ENCODE results near the gene KRTAP5-2. TPM values are rescaled to one million over a fixed set of nuclear protein-coding genes. Genes with fewer than 3 reads are reported as not detected.

Gene KRTAP5-2
- total and polyA plus RNA-seq, 9 of the 15 experiments (the other 6 are each of a cell fraction or from before 2014, with no cell fraction given): not detected

DNA sequence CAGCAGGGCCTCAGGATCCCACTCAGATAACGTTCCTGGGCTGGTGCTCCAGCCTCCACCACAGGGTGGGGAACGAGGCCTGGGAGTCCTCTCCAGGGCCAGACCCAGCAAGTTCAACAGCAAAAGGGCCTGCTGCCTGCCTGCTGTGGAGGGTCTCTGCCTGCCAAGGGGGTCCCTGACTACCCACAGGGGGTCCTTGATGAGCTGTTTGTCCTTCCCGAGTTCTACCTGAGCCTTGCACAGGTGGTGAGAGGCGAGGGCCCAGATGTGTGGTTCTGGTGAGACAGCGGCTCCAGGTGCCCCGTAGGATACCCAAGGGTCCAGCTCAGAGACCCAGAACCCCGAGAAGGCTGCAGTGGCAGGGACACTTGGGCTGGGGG, 30.4 kb downstream of the KRTAP5-2 start:
- in situ Hi-C loops (cut with MboI) (no loop called here), intact Hi-C loops (cut with micrococcal nuclease) (no loop called here)
- FAIRE-seq: no peak
- Histone ChIP-seq H3K27me3 (ENCODE audit: control insufficient read depth in 2 of 2, insufficient read depth in 2 of 2, low read length in 2 of 2) (peaks cover 0 to 15% of the 10 kb centered on the region in 2 experiments; a peak in 2 of 5 replicates), H3K9me3 (replicated peaks; ENCODE audit: control insufficient read depth, insufficient read depth, low read depth, low read length) (no peaks in the 10 kb centered on the region), H4K20me1 (replicated peaks; ENCODE audit: control insufficient read depth, insufficient read depth, low read length) (peaks cover 56% of the 10 kb centered on the region), H3K4me2 (ENCODE audit: insufficient read depth, low read length) (no peak overlapping the region), H3K27ac (ENCODE audit: extremely low read depth, low read depth, low read length) (no peak overlapping the region), H3K4me1 (replicated peaks in 1 of 2; ENCODE audit: control insufficient read depth in 2 of 2, insufficient read depth in 2 of 2, low read length in 2 of 2) (peaks cover 0 to 59% of the 10 kb centered on the region in 2 experiments; a peak in 4 of 5 replicates), H3K79me2 (ENCODE audit: control insufficient read depth, insufficient read depth, low read length) (no peaks in the 10 kb centered on the region), H2AFZ (ENCODE audit: low read depth, low read length) (no peak overlapping the region), H3K36me3 (ENCODE audit: control insufficient read depth, insufficient read depth, low read length) (no peaks in the 10 kb centered on the region), H3K9me1 (ENCODE audit: control insufficient read depth, insufficient read depth, low read length) (peaks cover 3% of the 10 kb centered on the region), H3K9ac (ENCODE audit: insufficient read depth in 1 of 2, low read depth in 2 of 2, low read length in 2 of 2) (no peak overlapping the region), H3K4me3 (no peak overlapping the region)
- no TSS peak for BruUV-seq (replicated peaks)
- 14% methylated on average over 7 of the region's 7 CpGs for WGBS (ENCODE audit: insufficient coverage, low coverage, missing lambda C conversion rate)
- ChIA-PET POLR2A (interaction anchor here (0.7 to 1.6 kb wide), 2 partner anchors 10 to 178 kb away, joined by 3 to 4 read pairs; partner anchors contain the start of gene BRSK2), CTCF (ENCODE audit: low intra/inter-chr PET ratio) (no interaction called here)
- ATAC-seq: no peak
- no peak for DNase-seq (ENCODE audit: extremely low read depth in 1 of 4, low spot score in 3 of 4)
- TF ChIP-seq, protein P1, sequence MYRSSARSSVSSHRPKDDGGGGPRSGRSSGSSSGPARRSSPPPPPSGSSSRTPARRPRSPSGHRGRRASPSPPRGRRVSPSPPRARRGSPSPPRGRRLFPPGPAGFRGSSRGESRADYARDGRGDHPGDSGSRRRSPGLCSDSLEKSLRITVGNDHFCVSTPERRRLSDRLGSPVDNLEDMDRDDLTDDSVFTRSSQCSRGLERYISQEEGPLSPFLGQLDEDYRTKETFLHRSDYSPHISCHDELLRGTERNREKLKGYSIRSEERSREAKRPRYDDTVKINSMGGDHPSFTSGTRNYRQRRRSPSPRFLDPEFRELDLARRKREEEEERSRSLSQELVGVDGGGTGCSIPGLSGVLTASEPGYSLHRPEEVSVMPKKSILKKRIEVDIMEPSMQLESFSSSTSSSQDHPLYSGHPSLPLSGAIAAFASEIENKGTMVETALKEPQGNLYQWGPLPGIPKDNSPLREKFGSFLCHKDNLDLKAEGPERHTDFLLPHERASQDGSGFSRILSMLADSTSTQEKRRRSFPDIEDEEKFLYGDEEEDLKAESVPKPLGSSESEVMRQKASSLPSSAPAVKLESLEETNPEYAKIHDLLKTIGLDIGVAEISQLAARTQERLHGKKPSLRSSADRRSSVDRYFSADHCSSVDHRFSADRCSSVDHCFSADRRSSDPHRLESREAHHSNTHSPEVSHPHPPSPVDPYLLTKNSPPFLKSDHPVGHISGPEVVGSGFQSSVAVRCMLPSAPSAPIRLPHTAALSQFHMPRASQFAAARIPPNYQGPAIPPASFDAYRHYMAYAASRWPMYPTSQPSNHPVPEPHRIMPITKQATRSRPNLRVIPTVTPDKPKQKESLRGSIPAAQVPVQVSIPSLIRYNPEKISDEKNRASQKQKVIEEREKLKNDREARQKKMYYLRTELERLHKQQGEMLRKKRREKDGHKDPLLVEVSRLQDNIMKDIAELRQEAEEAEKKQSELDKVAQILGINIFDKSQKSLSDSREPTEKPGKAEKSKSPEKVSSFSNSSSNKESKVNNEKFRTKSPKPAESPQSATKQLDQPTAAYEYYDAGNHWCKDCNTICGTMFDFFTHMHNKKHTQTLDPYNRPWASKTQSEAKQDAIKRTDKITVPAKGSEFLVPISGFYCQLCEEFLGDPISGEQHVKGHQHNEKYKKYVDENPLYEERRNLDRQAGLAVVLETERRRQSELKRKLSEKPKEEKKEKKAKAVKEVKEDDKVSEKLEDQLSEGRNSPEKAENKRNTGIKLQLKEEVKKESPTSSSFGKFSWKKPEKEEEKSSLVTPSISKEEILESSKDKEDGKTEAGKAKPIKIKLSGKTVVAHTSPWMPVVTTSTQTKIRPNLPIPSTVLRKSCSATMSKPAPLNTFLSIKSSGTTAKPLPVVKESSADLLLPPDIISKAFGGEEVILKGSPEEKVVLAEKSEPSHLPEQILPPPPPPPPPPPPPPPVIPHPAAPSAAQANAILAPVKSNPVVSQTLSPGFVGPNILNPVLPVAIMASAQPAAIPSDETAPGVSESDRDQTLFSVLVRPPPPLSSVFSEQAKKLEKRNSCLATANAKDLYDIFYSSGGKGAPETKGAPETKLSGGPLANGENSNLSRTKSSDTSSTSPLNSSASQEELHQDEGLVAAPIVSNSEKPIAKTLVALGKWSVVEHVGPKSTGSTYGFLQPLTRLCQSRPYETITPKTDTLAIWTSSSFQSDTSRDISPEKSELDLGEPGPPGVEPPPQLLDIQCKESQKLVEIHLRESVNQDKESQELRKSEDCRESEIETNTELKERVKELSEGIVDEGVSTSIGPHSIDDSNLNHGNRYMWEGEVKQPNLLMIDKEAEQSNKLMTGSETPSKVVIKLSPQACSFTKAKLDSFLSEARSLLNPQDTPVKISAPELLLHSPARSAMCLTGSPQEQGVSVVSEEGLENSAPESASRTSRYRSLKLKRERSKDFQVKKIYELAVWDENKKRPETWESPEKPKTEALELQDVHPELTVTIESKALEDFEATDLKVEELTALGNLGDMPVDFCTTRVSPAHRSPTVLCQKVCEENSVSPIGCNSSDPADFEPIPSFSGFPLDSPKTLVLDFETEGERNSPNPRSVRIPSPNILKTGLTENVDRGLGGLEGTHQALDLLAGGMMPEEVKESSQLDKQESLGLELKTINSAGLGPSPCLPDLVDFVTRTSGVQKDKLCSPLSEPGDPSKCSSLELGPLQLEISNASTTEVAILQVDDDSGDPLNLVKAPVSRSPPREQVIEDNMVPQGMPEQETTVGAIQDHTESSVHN (IDR thresholded peaks at IDR 0.05; ENCODE audit: borderline replicate concordance in 1 of 2, low read depth in 1 of 2): no peak
- no peak for TF ChIP-seq BCOR (IDR thresholded peaks at IDR 0.05)
- 0 out of 2 replicates have a peak, but pooled peaks have one; percentile 17 for TF ChIP-seq RBFOX2 (IDR thresholded peaks at IDR 0.05; ENCODE audit: low read depth, low read length)
- no peak for TF ChIP-seq PYGO2 (tag; IDR thresholded peaks at IDR 0.05)
- TF ChIP-seq, protein P2, sequence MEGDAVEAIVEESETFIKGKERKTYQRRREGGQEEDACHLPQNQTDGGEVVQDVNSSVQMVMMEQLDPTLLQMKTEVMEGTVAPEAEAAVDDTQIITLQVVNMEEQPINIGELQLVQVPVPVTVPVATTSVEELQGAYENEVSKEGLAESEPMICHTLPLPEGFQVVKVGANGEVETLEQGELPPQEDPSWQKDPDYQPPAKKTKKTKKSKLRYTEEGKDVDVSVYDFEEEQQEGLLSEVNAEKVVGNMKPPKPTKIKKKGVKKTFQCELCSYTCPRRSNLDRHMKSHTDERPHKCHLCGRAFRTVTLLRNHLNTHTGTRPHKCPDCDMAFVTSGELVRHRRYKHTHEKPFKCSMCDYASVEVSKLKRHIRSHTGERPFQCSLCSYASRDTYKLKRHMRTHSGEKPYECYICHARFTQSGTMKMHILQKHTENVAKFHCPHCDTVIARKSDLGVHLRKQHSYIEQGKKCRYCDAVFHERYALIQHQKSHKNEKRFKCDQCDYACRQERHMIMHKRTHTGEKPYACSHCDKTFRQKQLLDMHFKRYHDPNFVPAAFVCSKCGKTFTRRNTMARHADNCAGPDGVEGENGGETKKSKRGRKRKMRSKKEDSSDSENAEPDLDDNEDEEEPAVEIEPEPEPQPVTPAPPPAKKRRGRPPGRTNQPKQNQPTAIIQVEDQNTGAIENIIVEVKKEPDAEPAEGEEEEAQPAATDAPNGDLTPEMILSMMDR (IDR thresholded peaks at IDR 0.05 in 2 of 3, conservative IDR thresholded peaks at IDR 0.05 in 1 of 3; ENCODE audit: insufficient read depth in 2 of 3, low read depth in 1 of 3, low read length in 3 of 3): no peak
- TF ChIP-seq ZBTB7A (IDR thresholded peaks at IDR 0.05; ENCODE audit: borderline replicate concordance, control insufficient read depth, low read depth, low read length): 0 out of 2 replicates have a peak, but pooled peaks have one; percentile 15
- no peak for TF ChIP-seq NFATC3 (IDR thresholded peaks at IDR 0.05)
- no peak for TF ChIP-seq CBX2 (IDR thresholded peaks at IDR 0.05; ENCODE audit: insufficient read depth, low read length, poor library complexity, severe bottlenecking)
- TF ChIP-seq ATF7 (IDR thresholded peaks at IDR 0.05): no peak
- TF ChIP-seq, protein P3, sequence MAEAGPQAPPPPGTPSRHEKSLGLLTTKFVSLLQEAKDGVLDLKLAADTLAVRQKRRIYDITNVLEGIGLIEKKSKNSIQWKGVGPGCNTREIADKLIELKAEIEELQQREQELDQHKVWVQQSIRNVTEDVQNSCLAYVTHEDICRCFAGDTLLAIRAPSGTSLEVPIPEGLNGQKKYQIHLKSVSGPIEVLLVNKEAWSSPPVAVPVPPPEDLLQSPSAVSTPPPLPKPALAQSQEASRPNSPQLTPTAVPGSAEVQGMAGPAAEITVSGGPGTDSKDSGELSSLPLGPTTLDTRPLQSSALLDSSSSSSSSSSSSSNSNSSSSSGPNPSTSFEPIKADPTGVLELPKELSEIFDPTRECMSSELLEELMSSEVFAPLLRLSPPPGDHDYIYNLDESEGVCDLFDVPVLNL (CRISPR knock-in tag; IDR thresholded peaks at IDR 0.05; ENCODE audit: low read depth): no peak
- TF ChIP-seq MCM2 (IDR thresholded peaks at IDR 0.05; ENCODE audit: low read depth): no peak

Data from K562 (cell line).